SK-N-MC (cell line): Measurements from ENCODE around the gene UCHL5.

Experiments
- EZH2 ChIP-seq: fragments of 200-600 bp; sonication (generic); IDR thresholded peaks from one replicate; pipeline ENCODE4 v1.6.1; 2017; ENCODE audit warnings: antibody characterized with exemption
- FOXP2 ChIP-seq: optimal IDR thresholded peaks from 2 replicates; pipeline ENCODE3; 2011; ENCODE audit warnings: mild to moderate bottlenecking, moderate library complexity; ENCODE audit not compliant: insufficient read depth; ENCODE audit errors: extremely low read length, control extremely low read depth
- POLR2AphosphoS5 ChIP-seq: IDR thresholded peaks from 2 replicates; pipeline ENCODE4 v1.6.1; 2012; ENCODE audit warnings: mild to moderate bottlenecking, low read depth, low read length, borderline replicate concordance

GRCh38 chr1:193083365-193084088, 24.4 kb upstream of the UCHL5 start:
- TF ChIP-seq EZH2, result no peak
- no peak for TF ChIP-seq POLR2AphosphoS5
- TF ChIP-seq FOXP2, result no peak
